H1 (cell line): ENCODE measurements around the gene LRRTM3. TPM values are rescaled to one million over a fixed set of nuclear protein-coding genes. Genes with fewer than 3 reads are reported as not detected.

Source experiments
- CTCF ChIA-PET: fragments of 300-600 bp; sonication (Branson Sonifier 250); formaldehyde crosslinking; loops from one replicate; lab custom pipeline; 2021; ENCODE audit not compliant: partially characterized antibody; lab: Charles Lee
- POLR2A ChIA-PET: fragments of 300-600 bp; sonication (Branson Sonifier 250); formaldehyde crosslinking; loops from one replicate; lab custom pipeline; 2021; ENCODE audit warnings: inconsistent platforms; ENCODE audit not compliant: partially characterized antibody; lab: Charles Lee
- DNase-seq, 2 experiments: peaks; one replicate each; pipeline versions ENCODE4 v3.0.0 to v3.0.0-alpha.2; 2010 to 2022; ENCODE audit warnings: low spot score in 2 of 2, low read depth in 1 of 2, mixed read lengths in 1 of 2
- FAIRE-seq: peaks from 2 replicates; lab custom pipeline; 2011; peaks lifted over from hg19 to GRCh38; lab: Jason Lieb, UNC
- H2AFZ ChIP-seq: 2 replicates; pipeline ENCODE4 v1.8.1; 2012; ENCODE audit warnings: low read length, inconsistent platforms
- H2AK5ac ChIP-seq: 2 replicates; pipeline ENCODE4 v1.6.1; 2013; ENCODE audit warnings: low read depth, low read length
- H2BK120ac ChIP-seq: replicated peaks from 2 replicates; pipeline ENCODE3; 2013; ENCODE audit warnings: low read depth, low read length, inconsistent platforms
- H2BK12ac ChIP-seq: 2 replicates; pipeline ENCODE4 v1.6.1; 2013; ENCODE audit warnings: low read depth, low read length
- H2BK15ac ChIP-seq: 2 replicates; pipeline ENCODE4 v1.6.1; 2013; ENCODE audit warnings: low read length
- H2BK20ac ChIP-seq: 2 replicates; pipeline ENCODE4 v1.6.1; 2013; ENCODE audit warnings: low read length
- H2BK5ac ChIP-seq: 2 replicates; pipeline ENCODE4 v1.6.1; 2013; ENCODE audit warnings: low read depth, low read length
- H3K14ac ChIP-seq: 2 replicates; pipeline ENCODE4 v1.6.1; 2013; ENCODE audit warnings: inconsistent platforms; ENCODE audit not compliant: insufficient read length
- H3K18ac ChIP-seq: 2 replicates; pipeline ENCODE4 v1.6.1; 2013; ENCODE audit warnings: low read length; ENCODE audit errors: extremely low read depth
- H3K23ac ChIP-seq: 2 replicates; pipeline ENCODE4 v1.6.1; 2013; ENCODE audit warnings: inconsistent platforms; ENCODE audit not compliant: insufficient read length
- H3K23me2 ChIP-seq: 2 replicates; pipeline ENCODE4 v1.6.1; 2013; ENCODE audit warnings: low read depth, low read length
- H3K27ac ChIP-seq: 2 replicates; pipeline ENCODE4 v1.6.1; 2011; ENCODE audit warnings: low read depth, low read length, inconsistent platforms
- H3K27me3 ChIP-seq, 4 experiments: replicated peaks in 1 of 4; 1 replicate in 1 of 4; 2 replicates in 3 of 4; pipeline versions ENCODE4 v1.6.1 to v1.8.1; 2011 to 2013; ENCODE audit warnings: low read length in 3 of 4, mild to moderate bottlenecking in 3 of 4, inconsistent platforms in 2 of 4, mixed read lengths in 2 of 4, moderate library complexity in 1 of 4; ENCODE audit not compliant: control insufficient read depth in 3 of 4, insufficient read depth in 3 of 4; ENCODE audit errors: extremely low read depth in 1 of 4
- H3K36me3 ChIP-seq, 4 experiments: 2 replicates each; pipeline versions ENCODE4 v1.6.1 to v1.8.1; 2011 to 2013; ENCODE audit warnings: mild to moderate bottlenecking in 4 of 4, low read length in 3 of 4, moderate library complexity in 2 of 4, control low read depth in 1 of 4, inconsistent platforms in 1 of 4; ENCODE audit not compliant: insufficient read depth in 4 of 4, control insufficient read depth in 2 of 4
- H3K4ac ChIP-seq: replicated peaks from 2 replicates; pipeline ENCODE3; 2013; ENCODE audit warnings: low read length, low read depth, mixed read lengths, inconsistent platforms; ENCODE audit not compliant: insufficient read length
- H3K4me1 ChIP-seq, 4 experiments: replicated peaks in 1 of 4; 1 replicate in 1 of 4; 2 replicates in 3 of 4; pipeline versions ENCODE4 v1.6.1 to v1.8.1; 2011 to 2013; ENCODE audit warnings: low read length in 3 of 4, inconsistent platforms in 2 of 4, mixed read lengths in 1 of 4; ENCODE audit not compliant: insufficient read depth in 4 of 4, control insufficient read depth in 3 of 4
- H3K4me2 ChIP-seq, 2 experiments: 2 replicates each; pipeline versions ENCODE4 v1.6.1 to v1.8.1; 2011 to 2013; ENCODE audit warnings: low read depth in 2 of 2, low read length in 2 of 2, control low read depth in 1 of 2, inconsistent platforms in 1 of 2, mild to moderate bottlenecking in 1 of 2; ENCODE audit not compliant: insufficient read depth in 1 of 2
- H3K4me3 ChIP-seq, 4 experiments: fragments of 200-600, 300-600 bp in 1 of 4; sonication (generic), shearing (Covaris generic), sonication (Bioruptor Twin) in 1 of 4; 2 replicates each; pipeline versions ENCODE4 v1.5.1 to v1.8.1; 2011 to 2016; ENCODE audit warnings: low read length in 4 of 4, low read depth in 3 of 4, control low read depth in 2 of 4, inconsistent platforms in 2 of 4, mild to moderate bottlenecking in 2 of 4, mixed read lengths in 1 of 4, moderate library complexity in 1 of 4; ENCODE audit not compliant: insufficient read depth in 2 of 4; ENCODE audit errors: extremely low read depth in 1 of 4
- H3K56ac ChIP-seq: replicated peaks from 2 replicates; pipeline ENCODE3; 2013; ENCODE audit warnings: low read depth, mild to moderate bottlenecking, mixed read lengths, low read length, inconsistent platforms; ENCODE audit not compliant: insufficient read length
- H3K79me1 ChIP-seq: 2 replicates; pipeline ENCODE4 v1.6.1; 2013; ENCODE audit warnings: low read depth, low read length, control low read depth
- H3K79me2 ChIP-seq, 2 experiments: 2 replicates each; pipeline versions ENCODE4 v1.6.1 to v1.8.1; 2012 to 2013; ENCODE audit warnings: low read length in 2 of 2, mild to moderate bottlenecking in 2 of 2, inconsistent platforms in 1 of 2; ENCODE audit not compliant: insufficient read depth in 2 of 2, control insufficient read depth in 1 of 2
- H3K9ac ChIP-seq, 4 experiments: replicated peaks in 1 of 4; 1 replicate in 1 of 4; 2 replicates in 3 of 4; pipeline versions ENCODE4 v1.6.1 to v1.8.1; 2011 to 2013; ENCODE audit warnings: low read depth in 3 of 4, low read length in 3 of 4, control low read depth in 2 of 4, mild to moderate bottlenecking in 2 of 4, moderate library complexity in 2 of 4, inconsistent platforms in 1 of 4; ENCODE audit errors: extremely low read depth in 1 of 4
- H3K9me3 ChIP-seq, 2 experiments: 2 replicates each; pipeline versions ENCODE4 v1.6.1 to v1.8.1; 2012 to 2013; ENCODE audit warnings: mild to moderate bottlenecking in 2 of 2, moderate library complexity in 2 of 2, control low read depth in 1 of 2, inconsistent platforms in 1 of 2, low read depth in 1 of 2, low read length in 1 of 2, mixed read lengths in 1 of 2; ENCODE audit not compliant: insufficient read depth in 2 of 2
- H4K20me1 ChIP-seq, 2 experiments: replicated peaks in 1 of 2; 2 replicates each; pipeline versions ENCODE3 to v1.8.1; 2011 to 2013; ENCODE audit warnings: inconsistent platforms in 2 of 2, low read length in 2 of 2, mild to moderate bottlenecking in 1 of 2; ENCODE audit not compliant: insufficient read depth in 2 of 2, control insufficient read depth in 1 of 2
- H4K5ac ChIP-seq: 2 replicates; pipeline ENCODE4 v1.6.1; 2013; ENCODE audit warnings: low read length, low read depth, mixed read lengths, inconsistent platforms; ENCODE audit not compliant: insufficient read length
- H4K8ac ChIP-seq: 2 replicates; pipeline ENCODE4 v1.8.0; 2013; ENCODE audit warnings: mild to moderate bottlenecking, moderate library complexity, low read length, inconsistent platforms; ENCODE audit not compliant: insufficient read depth; ENCODE audit errors: extremely low read depth
- H4K91ac ChIP-seq: replicated peaks from 2 replicates; pipeline ENCODE3; 2013; ENCODE audit warnings: low read length, mixed read lengths, inconsistent platforms; ENCODE audit not compliant: insufficient read length
- ASH2L ChIP-seq: fragments of 200-600, 300-600 bp; sonication (generic); IDR thresholded peaks from one replicate; pipeline ENCODE4 v1.7.1; 2017; ENCODE audit warnings: low read length
- ATF2 ChIP-seq: IDR thresholded peaks from 2 replicates; pipeline ENCODE4 v1.6.1; 2012; ENCODE audit warnings: low read length, inconsistent platforms
- BRCA1 ChIP-seq: IDR thresholded peaks from 2 replicates; pipeline ENCODE4 v1.6.1; 2012; ENCODE audit warnings: low read depth, low read length, improper control_type of control experiment
- CHD1 ChIP-seq: IDR thresholded peaks from 2 replicates; pipeline ENCODE4 v1.6.1; 2012; ENCODE audit warnings: low read depth, low read length, improper control_type of control experiment
- HDAC2 ChIP-seq, 2 experiments: fragments of 300-600 bp in 1 of 2; sonication (generic) in 1 of 2; IDR thresholded peaks; 2 replicates each; pipeline ENCODE4 v1.6.1; 2011 to 2012; ENCODE audit warnings: low read depth in 2 of 2, low read length in 2 of 2, mild to moderate bottlenecking in 2 of 2, moderate library complexity in 2 of 2, borderline replicate concordance in 1 of 2, inconsistent platforms in 1 of 2
- POLR2A ChIP-seq, 2 experiments: IDR thresholded peaks; 1 replicate in 1 of 2; 2 replicates in 1 of 2; pipeline ENCODE4 v1.6.1; 2011; ENCODE audit warnings: low read depth in 2 of 2, low read length in 2 of 2, mild to moderate bottlenecking in 2 of 2; ENCODE audit errors: control extremely low read depth in 1 of 2
- POLR2AphosphoS5 ChIP-seq: IDR thresholded peaks from 2 replicates; pipeline ENCODE4 v1.6.1; 2011; ENCODE audit warnings: low read depth, low read length
- SP2 ChIP-seq: IDR thresholded peaks from 2 replicates; pipeline ENCODE4 v1.6.1; 2012; ENCODE audit warnings: mild to moderate bottlenecking, low read length, inconsistent platforms
- SP4 ChIP-seq: IDR thresholded peaks from 2 replicates; pipeline ENCODE4 v1.6.1; 2012; ENCODE audit warnings: low read length, inconsistent platforms
- TAF1 ChIP-seq: IDR thresholded peaks from 2 replicates; pipeline ENCODE4 v1.6.1; 2011; ENCODE audit warnings: mild to moderate bottlenecking, low read depth, low read length
- USF2 ChIP-seq: IDR thresholded peaks from 2 replicates; pipeline ENCODE4 v1.6.1; 2011; ENCODE audit warnings: low read length, improper control_type of control experiment
- WGBS, 2 experiments: shearing (Covaris generic) in 1 of 2; methylation state at CpG; one replicate each; pipeline versions ENCODE4 v1.1.6 to v1.1.7; 2013 to 2015; ENCODE audit warnings: low lambda C conversion rate in 2 of 2, mixed read lengths in 2 of 2, inconsistent platforms in 1 of 2, low coverage in 1 of 2, missing lambda C conversion rate in 1 of 2; ENCODE audit not compliant: insufficient replicate concordance in 2 of 2, insufficient coverage in 1 of 2, insufficient read length in 1 of 2; ENCODE audit errors: extremely low coverage in 1 of 2, missing lambda C conversion rate in 1 of 2; 5-methylcytosine and 5-hydroxymethylcytosine counted together
- polyA plus RNA-seq, 7 experiments: library from polyadenylated mRNA; depleted of rRNA in 3 of 7; stranded (reverse) in 5 of 7; unstranded in 2 of 7; fragments of >200 nt in 5 of 7; fragments of 200-250 nt in 2 of 7; gene quantifications; 1 replicate in 5 of 7; 2 replicates in 1 of 7; 4 replicates in 1 of 7; pipeline versions ENCODE4 v1.2.1 to v1.2.3, GENCODE V29; 2011 to 2013; ENCODE audit warnings: missing spikeins in 2 of 7, mixed read lengths in 2 of 7
- total RNA-seq: library from RNA; stranded (reverse); fragmentation: NEBNext Ultra II Directional; extraction: Animal tissue kit (Norgen Biotek cat#: 25700); gene quantifications from 2 replicates; pipeline ENCODE4 v1.2.1, GENCODE V29; 2021

The LRRTM3 gene
- total and polyA plus RNA-seq, 2 of the 8 experiments (the other 6 are each of a cell fraction or from before 2014, with no cell fraction given), result 0.33 to 0.48 TPM

DNA sequence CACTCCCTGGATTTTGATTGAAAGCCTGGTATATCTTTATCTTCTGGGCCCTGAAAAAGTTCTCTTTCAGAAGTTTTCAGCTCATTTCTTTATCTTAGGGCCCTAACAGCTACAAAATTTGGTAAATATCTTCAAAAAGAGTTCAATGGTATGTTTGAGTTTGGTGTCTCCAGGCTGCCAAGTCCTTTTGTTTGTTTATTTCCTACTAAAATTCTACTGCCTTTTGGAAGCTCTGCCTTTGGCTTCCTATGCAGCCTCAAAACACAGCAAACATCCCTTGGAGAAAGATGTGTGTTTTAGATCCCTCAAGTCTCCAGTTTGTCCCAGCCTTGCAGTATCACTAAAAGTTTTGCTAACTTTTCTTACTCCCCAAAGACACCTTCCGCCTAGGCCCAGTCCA lies 146.8 kb downstream of the LRRTM3 start:
- WGBS, 2 experiments, result 100% methylated on average over 1 of the region's 1 CpG; no CpG with 5 or more reads in 1 of the 2 experiments
- H2AFZ ChIP-seq, result no peak overlapping the region
- H4K5ac ChIP-seq, result no peak overlapping the region
- H3K4ac ChIP-seq, result no peak overlapping the region
- FAIRE-seq (no peak), DNase-seq (no peak)
- H3K79me2 ChIP-seq, result no peaks in the 10 kb centered on the region
- H3K79me1 ChIP-seq, result no peaks in the 10 kb centered on the region
- no peak overlapping the region for H3K14ac ChIP-seq
- ChIA-PET POLR2A (no interaction called here), CTCF (no interaction called here)
- no peak overlapping the region for H3K56ac ChIP-seq
- H3K9ac ChIP-seq, result no peak overlapping the region
- H2AK5ac ChIP-seq, result no peak overlapping the region
- no peak overlapping the region for H3K23ac ChIP-seq
- no peaks in the 10 kb centered on the region for H4K20me1 ChIP-seq
- no peak overlapping the region for H4K91ac ChIP-seq
- H3K36me3 ChIP-seq, result no peaks in the 10 kb centered on the region
- H3K4me1 ChIP-seq, result no peaks in the 10 kb centered on the region
- no peaks in the 10 kb centered on the region for H3K9me3 ChIP-seq
- H3K4me2 ChIP-seq, result no peak overlapping the region
- H2BK120ac ChIP-seq, result no peak overlapping the region
- no peak overlapping the region; the same call in 1 of the 2 replicates for H2BK15ac ChIP-seq
- H3K18ac ChIP-seq, result no peak overlapping the region
- no peaks in the 10 kb centered on the region for H3K23me2 ChIP-seq
- no peaks in the 10 kb centered on the region for H3K27me3 ChIP-seq
- H2BK20ac ChIP-seq, result no peak overlapping the region
- no peak overlapping the region for H4K8ac ChIP-seq
- H3K4me3 ChIP-seq, result no peak overlapping the region
- H2BK5ac ChIP-seq, result no peak overlapping the region
- H2BK12ac ChIP-seq, result no peak overlapping the region
- H3K27ac ChIP-seq, result no peak overlapping the region
- TF ChIP-seq CHD1 (no peak), TAF1 (no peak), POLR2AphosphoS5 (no peak), POLR2A (IDR thresholded peaks at IDR 0.05; ENCODE audit: control extremely low read depth in 1 of 2, low read depth in 2 of 2, low read length in 2 of 2) (no peak), HDAC2 (IDR thresholded peaks at IDR 0.05; ENCODE audit: borderline replicate concordance in 1 of 2, low read depth in 2 of 2, low read length in 2 of 2) (no peak), SP2 (no peak), ASH2L (no peak), ATF2 (no peak), SP4 (no peak), USF2 (no peak), BRCA1 (no peak)
